ENCODE data around the gene PPP4R3B. TPM values are rescaled to one million over a fixed set of nuclear protein-coding genes. Genes with fewer than 3 reads are reported as not detected.

PPP4R3B gene
- total and polyA plus RNA-seq, 2 of the 8 experiments (the other 6 are each of a cell fraction or from before 2014, with no cell fraction given), result 8.5 to 39.1 TPM

Small RNAs within 50 kb of the gene (small RNA-seq; reads per million reads assigned to genes)
- gene RF00586 (ENCODE audit: insufficient read depth) (not detected), gene RNU6-634P (ENCODE audit: insufficient read depth) (not detected)

Other genes starting within 250 kb of the PPP4R3B start
- gene CCDC88A, start 197.8 kb downstream of the PPP4R3B start, total RNA-seq (2021; fragmentation: NEBNext Ultra II Directional; extraction: Animal tissue kit (Norgen Biotek cat#: 25700)), result 91.4 and 98.0 TPM in 2 replicates
- gene CCDC88A, start 197.8 kb downstream of the PPP4R3B start, polyA plus RNA-seq (2011; rRNA removed), result 22.9 and 27.0 TPM in 2 replicates
- gene CFAP36, start 97.9 kb downstream of the PPP4R3B start, total RNA-seq (2021; fragmentation: NEBNext Ultra II Directional; extraction: Animal tissue kit (Norgen Biotek cat#: 25700)), result 18.7 and 19.9 TPM in 2 replicates
- 3.2 and 4.4 TPM in 2 replicates for gene CFAP36, start 97.9 kb downstream of the PPP4R3B start, polyA plus RNA-seq (2011; rRNA removed)
- gene PNPT1, start 76.2 kb upstream of the PPP4R3B start, total RNA-seq (2021; fragmentation: NEBNext Ultra II Directional; extraction: Animal tissue kit (Norgen Biotek cat#: 25700)), result 40.2 and 43.2 TPM in 2 replicates
- gene PNPT1, start 76.2 kb upstream of the PPP4R3B start, polyA plus RNA-seq (2011; rRNA removed), result 8.3 and 36.0 TPM in 2 replicates